Fibroblast of mammary gland (primary cell): ENCODE measurements around the gene TOX3.

Source experiments
- DNase-seq: peaks from one replicate; pipeline ENCODE4 v3.0.0-alpha.2; 2010; ENCODE audit warnings: low read depth
- H3K4me3 ChIP-seq: 2 replicates; pipeline ENCODE4 v1.5.1; 2011; ENCODE audit warnings: low read depth, mild to moderate bottlenecking, low read length, moderate library complexity; ENCODE audit not compliant: control insufficient read depth
- TF ChIP-seq, protein P1 (sequence below): conservative IDR thresholded peaks from 2 replicates; pipeline ENCODE4 v1.5.1; 2011; ENCODE audit warnings: low read depth, low read length, inconsistent platforms; ENCODE audit not compliant: control insufficient read depth, insufficient read depth

Gene TOX3

DNA sequence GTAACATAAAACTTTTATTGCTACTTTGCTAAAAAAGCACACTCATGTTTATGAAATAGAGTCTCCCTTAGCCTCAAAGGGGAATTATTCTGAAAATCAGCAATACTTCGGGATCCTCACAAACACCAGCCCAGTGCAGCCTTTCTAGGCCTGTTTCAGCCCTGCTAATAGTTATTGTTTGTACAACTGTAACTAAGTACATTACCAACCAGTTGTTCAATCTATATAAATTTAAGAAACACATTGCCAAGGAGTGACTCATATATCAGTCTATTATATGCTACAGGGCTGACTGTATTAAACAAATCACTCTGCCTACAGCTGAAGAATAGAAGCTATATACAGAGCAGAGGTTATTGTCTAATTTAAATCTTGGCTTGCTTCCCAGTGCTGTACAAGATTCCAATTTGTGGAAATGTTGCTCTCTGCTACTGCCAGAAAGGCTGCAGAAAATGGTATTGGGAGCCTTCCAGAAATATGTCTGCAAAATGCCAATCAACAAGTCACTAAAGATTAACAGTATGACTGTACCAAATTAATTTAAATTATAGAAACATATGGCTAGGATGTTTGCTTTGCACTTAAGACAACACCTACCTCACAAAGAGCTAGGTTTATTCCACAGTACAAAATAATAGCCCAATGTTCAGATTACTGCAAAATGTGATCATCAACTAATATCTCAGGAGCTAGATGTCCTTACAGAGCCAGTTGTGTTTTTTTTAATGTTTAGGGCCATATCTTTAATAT, 49.7 kb downstream of the TOX3 start:
- no peak for DNase-seq
- TF ChIP-seq, protein P1, sequence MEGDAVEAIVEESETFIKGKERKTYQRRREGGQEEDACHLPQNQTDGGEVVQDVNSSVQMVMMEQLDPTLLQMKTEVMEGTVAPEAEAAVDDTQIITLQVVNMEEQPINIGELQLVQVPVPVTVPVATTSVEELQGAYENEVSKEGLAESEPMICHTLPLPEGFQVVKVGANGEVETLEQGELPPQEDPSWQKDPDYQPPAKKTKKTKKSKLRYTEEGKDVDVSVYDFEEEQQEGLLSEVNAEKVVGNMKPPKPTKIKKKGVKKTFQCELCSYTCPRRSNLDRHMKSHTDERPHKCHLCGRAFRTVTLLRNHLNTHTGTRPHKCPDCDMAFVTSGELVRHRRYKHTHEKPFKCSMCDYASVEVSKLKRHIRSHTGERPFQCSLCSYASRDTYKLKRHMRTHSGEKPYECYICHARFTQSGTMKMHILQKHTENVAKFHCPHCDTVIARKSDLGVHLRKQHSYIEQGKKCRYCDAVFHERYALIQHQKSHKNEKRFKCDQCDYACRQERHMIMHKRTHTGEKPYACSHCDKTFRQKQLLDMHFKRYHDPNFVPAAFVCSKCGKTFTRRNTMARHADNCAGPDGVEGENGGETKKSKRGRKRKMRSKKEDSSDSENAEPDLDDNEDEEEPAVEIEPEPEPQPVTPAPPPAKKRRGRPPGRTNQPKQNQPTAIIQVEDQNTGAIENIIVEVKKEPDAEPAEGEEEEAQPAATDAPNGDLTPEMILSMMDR: no peak
- no peak overlapping the region for H3K4me3 ChIP-seq

DNA sequence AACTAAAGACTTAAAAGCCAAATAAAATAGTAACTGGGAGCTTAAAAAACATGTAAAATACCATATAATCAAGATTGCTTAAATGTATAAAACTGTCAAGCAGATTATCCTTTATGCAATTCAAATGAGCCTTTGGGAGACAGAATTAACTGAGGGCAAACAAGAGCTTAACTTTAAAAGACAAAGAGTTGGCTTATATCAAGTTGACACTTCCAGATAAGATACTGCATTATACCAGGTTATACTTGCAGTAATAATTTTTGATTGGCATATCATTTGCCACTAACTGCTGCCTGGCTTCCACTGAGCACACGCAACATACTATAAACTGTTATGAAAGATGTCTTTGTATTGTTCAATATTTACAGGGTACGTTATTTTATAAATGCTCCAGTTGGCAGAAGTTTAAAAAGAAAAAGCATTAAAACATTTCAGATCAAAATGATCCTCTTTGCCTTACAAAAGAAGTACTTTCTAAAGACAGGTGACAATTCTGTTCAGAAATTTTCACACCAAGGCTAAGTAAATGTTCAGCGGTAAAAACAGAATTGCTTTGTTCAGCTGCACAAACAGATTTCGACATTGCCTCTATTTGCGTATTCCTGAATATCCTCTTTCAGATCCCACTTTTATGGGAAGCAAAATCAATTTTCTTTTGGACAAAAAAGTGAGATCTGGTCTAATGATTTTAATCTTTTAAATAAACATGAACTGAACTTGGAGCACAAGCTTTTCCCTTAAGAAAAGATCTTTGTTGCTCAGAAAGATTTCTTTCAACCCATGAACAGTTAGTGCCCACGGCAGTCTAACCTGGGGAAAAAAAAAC, 50.7 kb downstream of the TOX3 start:
- no peak for DNase-seq
- H3K4me3 ChIP-seq: no peak overlapping the region
- TF ChIP-seq, protein P1: no peak

DNA sequence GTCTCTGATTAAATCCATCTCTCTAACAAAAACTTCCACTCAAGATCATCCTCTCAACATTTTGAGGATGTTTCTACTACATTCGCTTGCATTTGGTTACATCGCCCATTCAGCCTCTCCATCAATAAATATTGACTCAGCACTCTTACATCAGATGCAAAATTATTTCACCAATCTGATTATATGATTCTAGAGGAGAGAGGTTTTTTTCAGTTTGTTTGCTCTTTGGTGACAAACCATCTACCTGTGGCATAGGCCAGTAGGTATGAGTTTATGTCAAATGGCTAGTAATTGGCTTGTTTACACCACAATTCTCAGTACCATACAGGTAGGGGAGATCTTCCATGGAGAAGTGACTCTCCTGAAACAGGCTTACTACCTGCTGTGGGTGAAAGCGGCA, 52.3 kb downstream of the TOX3 start:
- no peak overlapping the region for H3K4me3 ChIP-seq
- TF ChIP-seq, protein P1: no peak
- DNase-seq: no peak

DNA sequence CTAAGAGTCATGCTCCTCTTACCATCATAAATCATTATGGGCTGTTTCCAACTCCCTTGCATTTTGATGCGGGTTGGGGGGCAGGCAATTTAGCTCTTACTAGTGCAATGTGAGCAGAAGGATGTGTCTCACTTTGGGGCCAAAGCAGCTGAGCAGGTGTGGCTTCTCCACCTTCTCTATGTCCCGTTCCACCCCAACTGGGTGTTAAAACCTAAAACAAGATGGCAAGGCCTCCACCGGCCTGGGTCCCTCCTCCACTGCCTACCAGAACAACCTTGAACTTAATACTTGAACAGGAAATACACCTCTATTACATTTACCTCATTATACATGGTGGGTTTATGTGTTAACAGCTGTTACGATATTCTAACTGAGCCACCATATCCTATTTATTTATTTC, 52.8 kb downstream of the TOX3 start:
- no peak overlapping the region for H3K4me3 ChIP-seq
- no peak for DNase-seq
- TF ChIP-seq, protein P1: no peak

DNA sequence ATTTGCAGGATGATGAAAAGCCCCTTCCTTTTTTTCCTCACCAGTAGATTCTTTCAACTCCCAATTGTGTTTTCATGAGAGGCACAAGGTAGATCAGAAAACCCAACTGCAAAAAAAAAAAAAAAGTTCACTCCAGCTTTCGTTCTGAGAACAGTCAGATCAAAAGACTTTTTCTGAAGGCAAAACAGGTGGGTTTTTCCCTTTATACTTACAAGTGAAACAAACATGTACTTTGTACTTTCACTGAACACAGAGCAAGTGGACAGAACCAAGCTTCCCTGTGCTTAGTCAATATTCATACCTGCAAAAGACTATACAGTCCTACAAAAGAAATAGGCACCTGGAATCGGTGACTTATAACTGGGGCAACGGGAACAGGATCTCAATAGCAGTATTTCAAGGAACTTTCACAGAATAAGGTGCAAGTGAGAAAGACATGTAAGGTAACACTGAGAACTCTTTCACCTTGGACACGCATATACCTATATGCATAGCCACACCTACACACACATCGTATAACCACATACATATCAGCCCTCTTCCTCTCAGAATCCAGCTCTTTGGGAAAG, 54.1 kb downstream of the TOX3 start:
- no peak overlapping the region for H3K4me3 ChIP-seq
- DNase-seq: no peak
- TF ChIP-seq, protein P1: no peak

DNA sequence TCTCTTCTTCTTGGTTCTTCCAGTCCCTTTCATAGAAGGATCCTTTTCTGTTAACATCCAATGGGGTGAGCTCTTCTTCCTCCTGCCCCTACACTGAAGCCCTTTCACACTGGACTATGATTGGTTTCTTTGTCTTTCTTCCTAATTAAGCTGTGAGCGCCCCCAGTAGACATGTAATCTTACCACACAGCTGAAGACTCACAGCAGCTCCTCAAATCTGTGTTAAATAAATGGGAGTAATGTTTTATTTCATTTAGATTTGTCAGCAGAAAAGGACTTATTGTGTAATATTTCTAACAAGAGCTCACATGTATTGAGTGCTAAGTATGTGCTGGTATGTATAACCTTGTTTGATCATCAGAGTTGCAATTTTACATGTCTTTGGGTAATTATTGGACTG, 55.7 kb downstream of the TOX3 start:
- no peak overlapping the region for H3K4me3 ChIP-seq
- no peak for DNase-seq
- TF ChIP-seq, protein P1: no peak
